Ascending aorta (tissue), 2 donors: ENCODE results near the gene UGCG. TPM values are rescaled to one million over a fixed set of nuclear protein-coding genes. Genes with fewer than 3 reads are reported as not detected.
A peak's percentile ranks its signal among the peaks of the same experiment; 100 is the strongest.
"Not testable (repeated sequence)": the region's sequence is repeated elsewhere in the genome, so short reads cannot be mapped to it uniquely, and the experiment has no call there.

ENCODE experiments used
- DNase-seq, 2 donors: peaks; one replicate each; pipeline ENCODE4 v3.0.0-alpha.2; 2019; ENCODE audit warnings: low spot score in 2 of 2
- H3K27ac ChIP-seq, 2 donors: fragments of 200-600 bp; sonication (generic); one replicate each; pipeline ENCODE4 v1.5.1; 2016 to 2017; ENCODE audit warnings: mild to moderate bottlenecking in 1 of 2
- H3K27me3 ChIP-seq: fragments of 200-600 bp; sonication (generic); one replicate; pipeline ENCODE4 v1.5.1; 2017
- H3K36me3 ChIP-seq, 2 donors: fragments of 200-600 bp; sonication (generic); one replicate each; pipeline ENCODE4 v1.5.1; 2016
- H3K4me1 ChIP-seq, 2 donors: fragments of 200-600 bp; sonication (generic); one replicate each; pipeline ENCODE4 v1.5.1; 2016 to 2017; ENCODE audit warnings: mild to moderate bottlenecking in 1 of 2
- H3K4me3 ChIP-seq, 2 donors: fragments of 200-600 bp; sonication (generic); one replicate each; pipeline ENCODE4 v1.5.1; 2016 to 2017; ENCODE audit warnings: mild to moderate bottlenecking in 1 of 2
- H3K9me3 ChIP-seq, 2 donors: fragments of 200-600 bp; sonication (generic); one replicate each; pipeline ENCODE4 v1.5.1; 2016
- intact Hi-C: fragments of 100-400 bp; cut with DNase I; formaldehyde crosslinking; loops from one replicate; pipeline ENCODE4 v1.15.1; 2023
- total RNA-seq: library from RNA; depleted of rRNA; stranded (reverse); fragments of >200 nt; gene quantifications from one replicate; pipeline ENCODE4 v1.1.0, GENCODE V29; 2016
- TF ChIP-seq, protein P1 (sequence below), 3 experiments: fragments of 200-600 bp in 2 of 3; fragments of 450-650 bp in 1 of 3; sonication (generic) in 2 of 3; IDR thresholded peaks; one replicate each; pipeline ENCODE4 v1.5.1; 2016 to 2019; ENCODE audit warnings: antibody characterized with exemption in 3 of 3, mild to moderate bottlenecking in 1 of 3, moderate library complexity in 1 of 3

The UGCG gene
- total RNA-seq, 1 donor from 2014 or later = 5.7 TPM

DNA sequence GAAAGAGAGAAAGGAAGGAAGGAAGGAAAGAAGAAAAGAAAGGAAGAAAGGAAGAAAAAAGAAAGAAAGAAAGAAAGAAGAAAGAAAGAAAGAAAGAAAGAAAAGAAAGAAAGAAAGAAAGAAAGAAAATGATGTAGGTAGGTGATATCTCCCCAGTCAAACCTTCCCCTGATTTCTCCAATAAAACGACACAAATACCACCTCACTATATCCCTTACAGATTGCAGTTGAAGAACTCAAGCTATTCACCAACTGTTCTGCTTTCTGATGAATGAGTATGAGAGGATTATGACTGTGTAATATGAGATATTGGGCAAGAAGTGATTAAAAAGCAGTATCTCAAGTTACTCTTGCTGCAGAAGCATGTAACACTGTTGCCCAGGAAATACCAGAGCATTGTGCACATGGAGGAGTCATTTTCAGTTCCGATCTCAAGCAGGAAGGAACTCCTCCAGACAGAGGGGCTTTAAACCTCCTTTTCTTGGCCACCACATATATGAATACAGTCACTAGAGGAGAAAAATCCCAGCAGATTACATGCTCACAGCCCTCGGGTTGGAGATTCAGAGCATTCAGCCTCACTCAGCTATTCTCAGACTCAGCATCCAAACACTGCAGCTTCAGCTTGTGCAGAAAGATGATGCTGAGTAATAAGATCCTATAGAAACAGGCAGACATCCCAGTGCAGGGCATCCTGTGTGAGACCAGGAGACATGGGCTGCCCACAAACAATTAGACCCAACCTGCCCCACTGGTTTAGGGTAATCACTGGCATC lies 61.4 kb downstream of the UGCG start:
- DNase-seq = peak in 1 of 2 donors; percentile 69
- intact Hi-C loops = loop anchor here (10.0 kb wide), 1 partner anchor 97 kb away; no protein-coding TSS in a partner anchor
- H3K9me3 ChIP-seq = no peaks in the 10 kb centered on the region
- no peaks in the 10 kb centered on the region for H3K36me3 ChIP-seq
- TF ChIP-seq, protein P1, sequence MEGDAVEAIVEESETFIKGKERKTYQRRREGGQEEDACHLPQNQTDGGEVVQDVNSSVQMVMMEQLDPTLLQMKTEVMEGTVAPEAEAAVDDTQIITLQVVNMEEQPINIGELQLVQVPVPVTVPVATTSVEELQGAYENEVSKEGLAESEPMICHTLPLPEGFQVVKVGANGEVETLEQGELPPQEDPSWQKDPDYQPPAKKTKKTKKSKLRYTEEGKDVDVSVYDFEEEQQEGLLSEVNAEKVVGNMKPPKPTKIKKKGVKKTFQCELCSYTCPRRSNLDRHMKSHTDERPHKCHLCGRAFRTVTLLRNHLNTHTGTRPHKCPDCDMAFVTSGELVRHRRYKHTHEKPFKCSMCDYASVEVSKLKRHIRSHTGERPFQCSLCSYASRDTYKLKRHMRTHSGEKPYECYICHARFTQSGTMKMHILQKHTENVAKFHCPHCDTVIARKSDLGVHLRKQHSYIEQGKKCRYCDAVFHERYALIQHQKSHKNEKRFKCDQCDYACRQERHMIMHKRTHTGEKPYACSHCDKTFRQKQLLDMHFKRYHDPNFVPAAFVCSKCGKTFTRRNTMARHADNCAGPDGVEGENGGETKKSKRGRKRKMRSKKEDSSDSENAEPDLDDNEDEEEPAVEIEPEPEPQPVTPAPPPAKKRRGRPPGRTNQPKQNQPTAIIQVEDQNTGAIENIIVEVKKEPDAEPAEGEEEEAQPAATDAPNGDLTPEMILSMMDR (IDR thresholded peaks at IDR 0.05) = no peak
- H3K4me1 ChIP-seq = peaks cover 4 to 6% of the 10 kb centered on the region in 2 donors
- peak overlapping the region in 1 of 2 donors; percentile 36 for H3K4me3 ChIP-seq
- no peaks in the 10 kb centered on the region for H3K27me3 ChIP-seq
- peak overlapping the region in 1 of 2 donors; percentile 45 for H3K27ac ChIP-seq

DNA sequence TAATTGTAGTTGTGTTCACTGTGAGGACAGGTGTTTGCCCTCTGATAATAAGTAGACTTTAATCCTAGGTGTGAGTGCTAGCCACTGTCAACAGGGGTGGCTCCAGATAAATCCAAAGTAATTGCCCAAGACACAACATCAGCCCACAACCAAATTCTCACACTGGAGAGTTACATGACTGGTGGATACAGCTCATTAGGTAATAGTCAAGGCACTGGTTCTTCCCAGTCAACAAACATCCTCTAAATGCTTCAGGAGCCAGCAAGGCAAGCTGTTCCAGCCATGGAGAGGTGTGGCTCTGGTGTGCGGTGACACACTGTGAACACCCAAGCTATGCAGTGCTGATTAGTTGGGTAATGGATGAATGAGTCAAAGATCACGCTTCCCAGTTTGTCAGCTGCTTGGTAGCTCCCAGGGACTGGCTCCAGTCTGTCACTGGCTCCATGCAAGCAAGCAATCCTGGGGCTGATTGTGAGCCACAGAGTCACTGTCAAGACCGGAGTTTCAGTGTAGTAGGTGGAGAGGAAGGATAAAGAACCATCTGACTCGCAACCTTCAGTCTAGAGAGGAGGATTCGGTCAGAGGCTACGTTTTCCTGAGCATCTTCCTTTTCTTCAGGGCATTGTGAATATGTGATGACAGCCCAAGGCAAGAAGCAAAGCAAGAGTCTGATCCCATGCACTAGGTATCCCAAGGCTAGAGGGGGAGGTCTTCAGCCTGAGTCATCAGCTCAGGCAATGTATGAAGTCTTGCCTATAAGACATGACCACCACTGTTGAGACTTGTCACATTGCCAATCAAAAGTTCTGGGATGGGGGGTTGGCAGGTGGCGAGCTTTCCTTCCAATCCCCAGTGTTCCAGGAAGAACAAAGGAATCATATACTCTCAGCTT lies 63.1 kb downstream of the UGCG start:
- intact Hi-C loops = loop anchor here (10.0 kb wide), 1 partner anchor 95 kb away; no protein-coding TSS in a partner anchor
- Histone ChIP-seq H3K27me3 (no peaks in the 10 kb centered on the region), H3K36me3 (no peaks in the 10 kb centered on the region), H3K27ac (no peak overlapping the region), H3K4me1 (peaks cover 4 to 6% of the 10 kb centered on the region in 2 donors), H3K4me3 (no peak overlapping the region), H3K9me3 (no peaks in the 10 kb centered on the region)
- TF ChIP-seq, protein P1 (IDR thresholded peaks at IDR 0.05) = no peak
- DNase-seq = peak in 1 of 2 donors; percentile 69

DNA sequence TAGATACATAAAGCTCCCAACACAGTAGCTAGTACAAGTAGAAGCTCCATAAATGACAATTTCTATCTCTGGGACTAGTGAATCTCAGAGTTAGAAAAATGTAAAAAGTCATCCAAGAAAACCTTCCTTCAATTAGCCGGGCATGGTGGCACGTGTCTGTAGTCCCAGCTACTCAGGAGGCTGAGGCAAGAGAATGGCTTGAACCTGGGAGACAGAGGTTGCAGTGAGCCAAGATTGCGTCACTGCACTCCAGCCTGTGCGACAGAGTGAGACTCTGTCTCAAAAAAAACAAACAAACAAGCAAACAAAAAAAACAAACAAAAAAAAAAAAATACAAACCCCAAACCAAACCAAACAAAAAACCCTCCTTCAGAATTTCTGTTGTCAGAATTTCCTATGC lies 63.9 kb downstream of the UGCG start:
- H3K36me3 ChIP-seq, DNase-seq, intact Hi-C loops, H3K9me3 ChIP-seq, H3K27me3 ChIP-seq, H3K4me1 ChIP-seq, H3K27ac ChIP-seq, H3K4me3 ChIP-seq: not testable (repeated sequence)

DNA sequence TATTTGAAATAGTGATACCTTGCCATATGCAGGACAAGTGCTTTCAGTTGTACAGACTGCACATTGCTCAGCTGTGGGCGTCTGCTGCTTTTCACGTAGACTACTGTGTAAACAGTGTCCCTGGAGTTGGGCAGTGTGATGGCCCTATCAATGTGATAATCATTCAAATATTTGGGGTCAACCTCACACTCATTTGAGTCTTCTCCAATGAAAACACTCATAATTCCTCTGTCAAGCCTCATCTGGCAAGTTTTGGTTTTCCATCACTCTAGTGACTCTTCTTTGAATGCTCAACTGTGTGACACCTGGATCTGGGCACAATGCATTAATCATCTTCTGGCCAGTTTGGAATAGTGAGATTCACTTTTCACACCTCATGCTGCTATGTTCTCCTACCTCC lies 64.4 kb downstream of the UGCG start:
- Histone ChIP-seq H3K27ac (no peak overlapping the region), H3K36me3 (no peaks in the 10 kb centered on the region), H3K27me3 (no peaks in the 10 kb centered on the region), H3K9me3 (no peaks in the 10 kb centered on the region), H3K4me1 (peaks cover 4 to 6% of the 10 kb centered on the region in 2 donors), H3K4me3 (no peak overlapping the region)
- TF ChIP-seq, protein P1 (IDR thresholded peaks at IDR 0.05) = no peak
- no peak for DNase-seq
- intact Hi-C loops = no loop called here

DNA sequence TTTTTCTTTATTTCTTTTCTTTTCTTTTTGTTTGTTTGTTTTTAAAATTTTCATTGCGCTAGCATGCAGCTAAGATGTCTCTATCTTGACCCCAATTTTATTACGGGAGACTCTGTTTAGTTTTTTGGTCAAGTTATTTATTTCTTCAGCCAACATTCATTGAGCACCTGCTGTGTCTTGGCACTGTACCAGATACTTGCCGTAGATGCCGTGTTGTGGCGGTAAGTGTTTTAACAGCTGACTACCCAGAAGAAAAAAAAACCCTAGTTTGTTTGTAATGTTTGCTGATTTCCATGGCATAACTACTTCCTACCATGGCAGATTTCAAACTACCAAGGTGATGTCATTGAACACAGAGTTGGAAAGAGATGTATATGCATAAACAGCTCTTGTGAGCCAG lies 65.0 kb downstream of the UGCG start:
- H3K9me3 ChIP-seq = no peaks in the 10 kb centered on the region
- no peak overlapping the region for H3K4me3 ChIP-seq
- H3K36me3 ChIP-seq = no peaks in the 10 kb centered on the region
- H3K27ac ChIP-seq = no peak overlapping the region
- peaks cover 4 to 6% of the 10 kb centered on the region in 2 donors for H3K4me1 ChIP-seq
- no peaks in the 10 kb centered on the region for H3K27me3 ChIP-seq
- intact Hi-C loops = no loop called here
- DNase-seq = no peak
- TF ChIP-seq, protein P1 (IDR thresholded peaks at IDR 0.05) = no peak

DNA sequence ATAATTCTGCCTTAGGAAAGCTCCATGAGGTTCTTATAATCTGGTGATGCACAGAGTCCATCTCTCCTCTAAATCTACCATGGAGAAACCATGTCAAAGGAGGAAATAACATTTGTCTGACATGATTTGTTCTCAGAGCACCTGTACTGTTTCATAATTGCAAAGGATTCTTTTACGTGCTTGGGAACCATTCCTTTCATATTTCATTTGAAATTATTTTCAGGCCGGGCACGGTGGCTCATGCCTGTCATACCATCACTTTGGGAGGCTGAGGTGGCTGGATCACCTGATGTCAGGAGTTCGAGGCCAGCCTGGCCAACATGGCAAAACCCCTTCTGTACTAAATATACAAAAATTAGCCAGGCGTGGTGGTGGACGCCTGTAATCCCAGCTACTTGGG lies 65.4 kb downstream of the UGCG start:
- no peak for DNase-seq
- no peak overlapping the region for H3K4me3 ChIP-seq
- no peaks in the 10 kb centered on the region for H3K27me3 ChIP-seq
- H3K36me3 ChIP-seq = no peaks in the 10 kb centered on the region
- no peak overlapping the region for H3K27ac ChIP-seq
- TF ChIP-seq, protein P1 (IDR thresholded peaks at IDR 0.05) = no peak
- no peaks in the 10 kb centered on the region for H3K9me3 ChIP-seq
- intact Hi-C loops = no loop called here
- H3K4me1 ChIP-seq = peaks cover 4 to 6% of the 10 kb centered on the region in 2 donors
